OCI-LY1 (cell line): ENCODE data around the gene NELL1.

Source experiments
- H2AFZ ChIP-seq: fragments of 200-600 bp; sonication (generic), shearing (Covaris generic); 2 replicates; pipeline ENCODE4 v1.6.0; 2014; ENCODE audit warnings: antibody characterized with exemption, mild to moderate bottlenecking, low read length
- H3F3A ChIP-seq: fragments of 200-600 bp; sonication (generic), shearing (Covaris generic); 2 replicates; pipeline ENCODE4 v1.6.0; 2014; ENCODE audit warnings: mild to moderate bottlenecking, antibody characterized with exemption, low read length, moderate library complexity; ENCODE audit not compliant: insufficient read depth
- H3K27ac ChIP-seq: fragments of 200-600 bp; sonication (generic); 2 replicates; pipeline ENCODE4 v1.5.1; 2014; ENCODE audit warnings: low read length, mixed run types, mild to moderate bottlenecking, low read depth; ENCODE audit not compliant: poor library complexity, severe bottlenecking
- H3K27me3 ChIP-seq: fragments of 200-600 bp; sonication (generic); 2 replicates; pipeline ENCODE4 v1.6.0; 2014; ENCODE audit warnings: antibody characterized with exemption, mild to moderate bottlenecking, low read length, moderate library complexity; ENCODE audit not compliant: insufficient read depth
- H3K36me3 ChIP-seq: fragments of 200-600 bp; sonication (generic); 2 replicates; pipeline ENCODE4 v1.6.1; 2014; ENCODE audit warnings: mild to moderate bottlenecking, antibody characterized with exemption, low read length, moderate library complexity, mixed read lengths; ENCODE audit not compliant: insufficient read depth
- H3K4me1 ChIP-seq: fragments of 200-600 bp; sonication (generic); 2 replicates; pipeline ENCODE4 v1.5.1; 2014; ENCODE audit warnings: mild to moderate bottlenecking, low read length, moderate library complexity; ENCODE audit not compliant: insufficient read depth, severe bottlenecking
- H3K4me2 ChIP-seq: fragments of 200-600 bp; sonication (generic), shearing (Covaris generic); 2 replicates; pipeline ENCODE4 v1.6.1; 2014; ENCODE audit warnings: low read length
- H3K4me3 ChIP-seq: fragments of 200-600 bp; sonication (generic); 2 replicates; pipeline ENCODE4 v1.5.1; 2014; ENCODE audit warnings: low read length, low read depth, mild to moderate bottlenecking, mixed read lengths; ENCODE audit not compliant: poor library complexity, severe bottlenecking
- H3K79me2 ChIP-seq: fragments of 200-600 bp; shearing (Covaris generic); 2 replicates; pipeline ENCODE4 v1.6.1; 2016; ENCODE audit warnings: mixed run types, low read length, mixed read lengths; ENCODE audit not compliant: insufficient read depth
- H3K9ac ChIP-seq: fragments of 200-600 bp; sonication (generic), shearing (Covaris generic); 2 replicates; pipeline ENCODE4 v1.6.1; 2014; ENCODE audit warnings: mild to moderate bottlenecking, low read length, mixed read lengths
- H3K9me2 ChIP-seq: fragments of 200-600 bp; sonication (generic), shearing (Covaris generic); 2 replicates; pipeline ENCODE4 v1.6.1; 2014; ENCODE audit warnings: low read depth, mild to moderate bottlenecking, low read length, mixed read lengths
- H3K9me3 ChIP-seq: fragments of 200-600 bp; shearing (Covaris generic); 2 replicates; pipeline ENCODE4 v1.6.1; 2014; ENCODE audit warnings: low read length, mixed read lengths
- H4K20me1 ChIP-seq: fragments of 200-600 bp; sonication (generic), shearing (Covaris generic); 2 replicates; pipeline ENCODE4 v1.6.0; 2016; ENCODE audit warnings: mild to moderate bottlenecking, low read length; ENCODE audit not compliant: insufficient read depth
- EZH2 ChIP-seq: fragments of 200-600 bp; sonication (generic), shearing (Covaris generic); IDR thresholded peaks from 2 replicates; pipeline ENCODE4 v1.8.0; 2017; ENCODE audit warnings: borderline replicate concordance, mixed run types, mild to moderate bottlenecking, antibody characterized with exemption, low read length, moderate library complexity, mixed read lengths
- TF ChIP-seq, protein P1 (sequence below): fragments of 200-600 bp; sonication (generic), shearing (Covaris generic); IDR thresholded peaks from 2 replicates; pipeline ENCODE4 v1.5.1; 2017; ENCODE audit warnings: mild to moderate bottlenecking, antibody characterized with exemption, low read length, moderate library complexity, mixed read lengths

NELL1 gene

DNA sequence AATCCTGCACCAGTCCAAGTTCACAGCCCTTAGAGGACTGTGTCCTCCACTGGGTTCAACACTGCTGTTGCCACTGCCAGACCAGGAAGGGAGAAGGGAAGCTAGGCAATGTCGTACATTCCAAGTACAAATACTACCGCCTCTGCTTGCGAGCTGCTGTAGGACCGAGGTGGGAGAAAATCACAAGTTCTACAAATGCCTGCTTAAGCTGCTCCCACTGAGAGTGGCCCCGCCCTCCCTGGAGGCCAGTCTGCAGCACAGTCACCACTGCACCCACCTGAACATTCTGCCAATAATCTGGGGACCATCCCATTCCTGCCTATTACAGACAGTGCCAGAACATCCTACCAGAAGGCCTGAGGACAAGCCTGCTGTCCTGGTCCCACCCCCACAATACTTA, 816.0 kb downstream of the NELL1 start:
- H4K20me1 ChIP-seq, result no peaks in the 10 kb centered on the region
- no peak overlapping the region for H2AFZ ChIP-seq
- no peaks in the 10 kb centered on the region for H3K79me2 ChIP-seq
- no peak overlapping the region for H3K27ac ChIP-seq
- H3K9me2 ChIP-seq, result no peaks in the 10 kb centered on the region
- no peak overlapping the region for H3K4me3 ChIP-seq
- no peaks in the 10 kb centered on the region for H3K9me3 ChIP-seq
- no peak overlapping the region for H3K9ac ChIP-seq
- no peak overlapping the region for H3K4me2 ChIP-seq
- H3K27me3 ChIP-seq, result no peaks in the 10 kb centered on the region
- H3K4me1 ChIP-seq, result no peaks in the 10 kb centered on the region
- no peaks in the 10 kb centered on the region for H3K36me3 ChIP-seq
- no peaks in the 10 kb centered on the region for H3F3A ChIP-seq
- TF ChIP-seq, protein P1, sequence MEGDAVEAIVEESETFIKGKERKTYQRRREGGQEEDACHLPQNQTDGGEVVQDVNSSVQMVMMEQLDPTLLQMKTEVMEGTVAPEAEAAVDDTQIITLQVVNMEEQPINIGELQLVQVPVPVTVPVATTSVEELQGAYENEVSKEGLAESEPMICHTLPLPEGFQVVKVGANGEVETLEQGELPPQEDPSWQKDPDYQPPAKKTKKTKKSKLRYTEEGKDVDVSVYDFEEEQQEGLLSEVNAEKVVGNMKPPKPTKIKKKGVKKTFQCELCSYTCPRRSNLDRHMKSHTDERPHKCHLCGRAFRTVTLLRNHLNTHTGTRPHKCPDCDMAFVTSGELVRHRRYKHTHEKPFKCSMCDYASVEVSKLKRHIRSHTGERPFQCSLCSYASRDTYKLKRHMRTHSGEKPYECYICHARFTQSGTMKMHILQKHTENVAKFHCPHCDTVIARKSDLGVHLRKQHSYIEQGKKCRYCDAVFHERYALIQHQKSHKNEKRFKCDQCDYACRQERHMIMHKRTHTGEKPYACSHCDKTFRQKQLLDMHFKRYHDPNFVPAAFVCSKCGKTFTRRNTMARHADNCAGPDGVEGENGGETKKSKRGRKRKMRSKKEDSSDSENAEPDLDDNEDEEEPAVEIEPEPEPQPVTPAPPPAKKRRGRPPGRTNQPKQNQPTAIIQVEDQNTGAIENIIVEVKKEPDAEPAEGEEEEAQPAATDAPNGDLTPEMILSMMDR, result no peak
- no peak for TF ChIP-seq EZH2

DNA sequence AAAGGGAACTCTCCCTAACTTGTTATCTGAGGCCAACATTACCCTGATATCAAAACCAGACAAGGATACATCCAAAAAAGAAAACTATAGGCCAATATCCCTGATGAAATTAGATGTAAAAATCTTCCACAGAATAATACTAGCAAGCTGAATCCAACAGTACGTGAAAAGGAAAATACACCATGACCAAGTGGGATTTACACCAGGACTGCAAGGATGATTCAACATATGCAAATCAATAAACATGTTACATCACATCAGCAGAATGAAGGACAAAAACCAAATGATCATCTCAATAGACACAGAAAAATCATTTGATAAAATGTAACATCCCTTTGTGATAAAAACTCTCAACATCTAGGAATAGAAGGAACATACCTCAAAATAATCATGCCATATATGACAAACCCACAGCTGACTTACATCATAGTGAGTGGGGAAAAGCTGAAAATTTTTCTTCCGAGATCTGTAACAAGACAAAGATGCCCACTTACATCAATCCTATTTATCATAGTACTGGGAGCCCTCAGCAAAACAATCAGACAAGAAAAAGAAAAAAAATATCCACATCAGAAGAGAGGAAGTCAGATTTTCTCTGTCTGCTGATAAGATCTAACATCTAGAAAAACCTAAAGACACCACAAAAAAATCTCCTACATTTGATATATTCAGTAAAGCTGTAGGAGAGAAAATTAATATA, 820.2 kb downstream of the NELL1 start:
- H3K36me3 ChIP-seq, result no peaks in the 10 kb centered on the region
- no peak overlapping the region for H3K4me2 ChIP-seq
- H3K79me2 ChIP-seq, result no peaks in the 10 kb centered on the region
- H3F3A ChIP-seq, result no peaks in the 10 kb centered on the region
- H4K20me1 ChIP-seq, result no peaks in the 10 kb centered on the region
- no peaks in the 10 kb centered on the region for H3K9me3 ChIP-seq
- H3K4me1 ChIP-seq, result no peaks in the 10 kb centered on the region
- no peaks in the 10 kb centered on the region for H3K9me2 ChIP-seq
- no peak overlapping the region for H3K9ac ChIP-seq
- H3K27me3 ChIP-seq, result no peaks in the 10 kb centered on the region
- no peak overlapping the region for H3K4me3 ChIP-seq
- no peak overlapping the region for H2AFZ ChIP-seq
- no peak overlapping the region for H3K27ac ChIP-seq
- no peak for TF ChIP-seq EZH2
- TF ChIP-seq, protein P1, result no peak

DNA sequence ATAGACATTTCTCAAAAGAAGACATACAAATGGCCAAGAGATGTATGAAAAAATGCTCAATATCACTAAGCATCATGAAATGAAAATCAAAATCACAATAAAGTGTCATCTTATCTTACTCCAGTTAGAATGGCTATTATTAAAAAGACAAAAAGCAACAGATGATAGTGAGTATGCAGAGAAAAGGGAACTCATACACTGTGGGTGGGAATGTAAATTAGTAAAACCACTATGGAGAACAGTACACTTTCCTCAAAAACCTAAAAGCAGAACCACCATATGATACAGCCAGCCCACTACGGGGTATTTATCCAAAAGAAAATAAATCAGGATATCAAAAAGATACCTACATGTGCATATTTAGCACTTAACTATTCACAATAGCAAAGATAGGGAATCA, 823.5 kb downstream of the NELL1 start:
- no peak for TF ChIP-seq EZH2
- TF ChIP-seq, protein P1, result no peak
- H3K79me2 ChIP-seq, result no peaks in the 10 kb centered on the region
- H4K20me1 ChIP-seq, result no peaks in the 10 kb centered on the region

More for the DNA sequence above, 823.5 kb downstream of the NELL1 start:
- H3F3A ChIP-seq, result no peaks in the 10 kb centered on the region
- no peaks in the 10 kb centered on the region for H3K36me3 ChIP-seq
- H3K9me2 ChIP-seq, result no peaks in the 10 kb centered on the region
- H3K4me1 ChIP-seq, result no peaks in the 10 kb centered on the region
- H3K27ac ChIP-seq, result no peak overlapping the region
- H3K27me3 ChIP-seq, result no peaks in the 10 kb centered on the region
- H3K4me2 ChIP-seq, result no peak overlapping the region
- H3K9ac ChIP-seq, result no peak overlapping the region
- no peak overlapping the region for H3K4me3 ChIP-seq
- no peaks in the 10 kb centered on the region for H3K9me3 ChIP-seq
- H2AFZ ChIP-seq, result no peak overlapping the region
